ENCODE measurements around the gene CTR9. TPM values are rescaled to one million over a fixed set of nuclear protein-coding genes. Genes with fewer than 3 reads are reported as not detected.
A peak's percentile ranks its signal among the peaks of the same experiment; 100 is the strongest.

Gene CTR9
- total RNA-seq, 1 experiment from 2014 or later = 32.7 TPM

DNA sequence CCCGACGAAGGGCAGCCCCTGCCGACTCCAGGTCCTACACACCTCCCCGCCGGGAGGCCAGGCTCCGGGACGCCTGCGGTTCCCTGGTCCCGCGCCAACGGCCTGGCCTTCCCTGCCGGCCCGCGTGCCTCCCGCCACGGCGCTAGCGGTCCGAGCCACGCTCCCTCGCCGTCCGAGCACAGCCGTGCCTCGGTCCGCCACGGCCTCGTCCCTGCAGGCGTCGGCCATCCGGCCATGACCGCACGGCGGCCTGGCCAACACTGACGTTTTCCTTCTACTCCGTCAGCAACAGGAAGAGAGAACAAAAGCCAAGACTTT is 57.1 kb downstream of the CTR9 start (continued):
- TF ChIP-seq ZNF281 (CRISPR knock-in tag; IDR thresholded peaks at IDR 0.05) (no peak), ATF2 (CRISPR knock-in tag; IDR thresholded peaks at IDR 0.05; ENCODE audit: borderline replicate concordance, low read depth) (no peak), JAZF1 (CRISPR knock-in tag; IDR thresholded peaks at IDR 0.05) (no peak), ZBTB43 (CRISPR knock-in tag; IDR thresholded peaks at IDR 0.05) (peak; percentile 77; the same call in 1 of the 2 replicates), ZMAT4 (CRISPR knock-in tag; IDR thresholded peaks at IDR 0.05) (no peak), AR (CRISPR knock-in tag; IDR thresholded peaks at IDR 0.05) (peak; percentile 66; the same call in 1 of the 2 replicates), CREB1 (CRISPR knock-in tag; IDR thresholded peaks at IDR 0.05) (no peak), RELA (CRISPR knock-in tag; IDR thresholded peaks at IDR 0.05; ENCODE audit: borderline replicate concordance) (0 out of 2 replicates have a peak, but pooled peaks have one; percentile 69), ETV6 (CRISPR knock-in tag; IDR thresholded peaks at IDR 0.05) (no peak)
- TF ChIP-seq, protein P1, sequence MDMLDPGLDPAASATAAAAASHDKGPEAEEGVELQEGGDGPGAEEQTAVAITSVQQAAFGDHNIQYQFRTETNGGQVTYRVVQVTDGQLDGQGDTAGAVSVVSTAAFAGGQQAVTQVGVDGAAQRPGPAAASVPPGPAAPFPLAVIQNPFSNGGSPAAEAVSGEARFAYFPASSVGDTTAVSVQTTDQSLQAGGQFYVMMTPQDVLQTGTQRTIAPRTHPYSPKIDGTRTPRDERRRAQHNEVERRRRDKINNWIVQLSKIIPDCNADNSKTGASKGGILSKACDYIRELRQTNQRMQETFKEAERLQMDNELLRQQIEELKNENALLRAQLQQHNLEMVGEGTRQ (CRISPR knock-in tag; IDR thresholded peaks at IDR 0.05) = no peak
- TF ChIP-seq, protein P2, sequence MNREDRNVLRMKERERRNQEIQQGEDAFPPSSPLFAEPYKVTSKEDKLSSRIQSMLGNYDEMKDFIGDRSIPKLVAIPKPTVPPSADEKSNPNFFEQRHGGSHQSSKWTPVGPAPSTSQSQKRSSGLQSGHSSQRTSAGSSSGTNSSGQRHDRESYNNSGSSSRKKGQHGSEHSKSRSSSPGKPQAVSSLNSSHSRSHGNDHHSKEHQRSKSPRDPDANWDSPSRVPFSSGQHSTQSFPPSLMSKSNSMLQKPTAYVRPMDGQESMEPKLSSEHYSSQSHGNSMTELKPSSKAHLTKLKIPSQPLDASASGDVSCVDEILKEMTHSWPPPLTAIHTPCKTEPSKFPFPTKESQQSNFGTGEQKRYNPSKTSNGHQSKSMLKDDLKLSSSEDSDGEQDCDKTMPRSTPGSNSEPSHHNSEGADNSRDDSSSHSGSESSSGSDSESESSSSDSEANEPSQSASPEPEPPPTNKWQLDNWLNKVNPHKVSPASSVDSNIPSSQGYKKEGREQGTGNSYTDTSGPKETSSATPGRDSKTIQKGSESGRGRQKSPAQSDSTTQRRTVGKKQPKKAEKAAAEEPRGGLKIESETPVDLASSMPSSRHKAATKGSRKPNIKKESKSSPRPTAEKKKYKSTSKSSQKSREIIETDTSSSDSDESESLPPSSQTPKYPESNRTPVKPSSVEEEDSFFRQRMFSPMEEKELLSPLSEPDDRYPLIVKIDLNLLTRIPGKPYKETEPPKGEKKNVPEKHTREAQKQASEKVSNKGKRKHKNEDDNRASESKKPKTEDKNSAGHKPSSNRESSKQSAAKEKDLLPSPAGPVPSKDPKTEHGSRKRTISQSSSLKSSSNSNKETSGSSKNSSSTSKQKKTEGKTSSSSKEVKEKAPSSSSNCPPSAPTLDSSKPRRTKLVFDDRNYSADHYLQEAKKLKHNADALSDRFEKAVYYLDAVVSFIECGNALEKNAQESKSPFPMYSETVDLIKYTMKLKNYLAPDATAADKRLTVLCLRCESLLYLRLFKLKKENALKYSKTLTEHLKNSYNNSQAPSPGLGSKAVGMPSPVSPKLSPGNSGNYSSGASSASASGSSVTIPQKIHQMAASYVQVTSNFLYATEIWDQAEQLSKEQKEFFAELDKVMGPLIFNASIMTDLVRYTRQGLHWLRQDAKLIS (CRISPR knock-in tag; IDR thresholded peaks at IDR 0.05; ENCODE audit: borderline replicate concordance) = no peak
